ENCODE data around the gene CTNS.

CTNS gene

GRCh38 chr17:3645310-3645709, 8.8 kb downstream of the CTNS start:
- peak overlapping the region; percentile 13 for H3K27ac Mint-ChIP-seq
- H3K4me1 Mint-ChIP-seq: peaks cover 39% of the 10 kb centered on the region
- no peak for TF ChIP-seq CTCF (IDR thresholded peaks at IDR 0.05)
- no peaks in the 10 kb centered on the region for H3K9me3 Mint-ChIP-seq
- H3K27me3 Mint-ChIP-seq (ENCODE audit: low read depth, poor library complexity): peaks cover 3% of the 10 kb centered on the region
- no peak overlapping the region for H3K4me3 Mint-ChIP-seq
- H3K36me3 Mint-ChIP-seq (ENCODE audit: low read depth): peaks cover 9% of the 10 kb centered on the region
- no peak for DNase-seq

- no peaks in the 10 kb centered on the region for H3K9me3 Mint-ChIP-seq
- peak overlapping the region; percentile 97 for H3K27ac Mint-ChIP-seq
- no peak overlapping the region for H3K4me3 Mint-ChIP-seq
- TF ChIP-seq CTCF (IDR thresholded peaks at IDR 0.05): no peak
- DNase-seq: no peak
- peaks cover 26% of the 10 kb centered on the region for H3K4me1 Mint-ChIP-seq
- peaks cover 4% of the 10 kb centered on the region for H3K36me3 Mint-ChIP-seq (ENCODE audit: low read depth)
- peaks cover 3% of the 10 kb centered on the region for H3K27me3 Mint-ChIP-seq (ENCODE audit: low read depth, poor library complexity)
Observed at GRCh38 chr17:3647251-3647650, 10.7 kb downstream of the CTNS start.

- peak; percentile 68 for DNase-seq
- peak; percentile 46 for TF ChIP-seq CTCF (IDR thresholded peaks at IDR 0.05)
- Mint-ChIP-seq H3K27me3 (ENCODE audit: low read depth, poor library complexity) (peaks cover 3% of the 10 kb centered on the region), H3K9me3 (no peaks in the 10 kb centered on the region), H3K36me3 (ENCODE audit: low read depth) (peaks cover 4% of the 10 kb centered on the region), H3K27ac (peak overlapping the region; percentile 97), H3K4me1 (peaks cover 26% of the 10 kb centered on the region), H3K4me3 (no peak overlapping the region)
Observed at GRCh38 chr17:3647769-3648555, 11.4 kb downstream of the CTNS start.

GRCh38 chr17:3655766-3656165, 19.2 kb downstream of the CTNS start:
- Mint-ChIP-seq H3K27me3 (ENCODE audit: low read depth, poor library complexity) (no peaks in the 10 kb centered on the region), H3K27ac (no peak overlapping the region), H3K4me3 (no peak overlapping the region), H3K36me3 (ENCODE audit: low read depth) (no peaks in the 10 kb centered on the region), H3K4me1 (peaks cover 6% of the 10 kb centered on the region), H3K9me3 (no peaks in the 10 kb centered on the region)
- no peak for TF ChIP-seq CTCF (IDR thresholded peaks at IDR 0.05)
- DNase-seq: no peak

- H3K27ac Mint-ChIP-seq: no peak overlapping the region
- DNase-seq: no peak
- H3K36me3 Mint-ChIP-seq (ENCODE audit: low read depth): no peaks in the 10 kb centered on the region
- no peak for TF ChIP-seq CTCF (IDR thresholded peaks at IDR 0.05)
- no peak overlapping the region for H3K4me3 Mint-ChIP-seq
- peaks cover 6% of the 10 kb centered on the region for H3K4me1 Mint-ChIP-seq
- no peaks in the 10 kb centered on the region for H3K27me3 Mint-ChIP-seq (ENCODE audit: low read depth, poor library complexity)
- no peaks in the 10 kb centered on the region for H3K9me3 Mint-ChIP-seq
Observed at GRCh38 chr17:3656353-3656752, 19.8 kb downstream of the CTNS start.
